Ecto neural progenitor cell (in vitro differentiated cells): ENCODE data around the gene MORC4.

Source experiments
- DNase-seq: peaks from one replicate; pipeline ENCODE4 v3.0.0-alpha.2; 2018; ENCODE audit warnings: low spot score

Gene MORC4

GRCh38 chrX:106952538-106952937, 47.5 kb downstream of the MORC4 start:
- DNase-seq = no peak

- DNase-seq = no peak
Measured at GRCh38 chrX:106952089-106952488, 47.9 kb downstream of the MORC4 start.

GRCh38 chrX:106951230-106951629, 48.8 kb downstream of the MORC4 start:
- no peak for DNase-seq

- DNase-seq = no peak
Measured at GRCh38 chrX:106950381-106950780, 49.6 kb downstream of the MORC4 start.

GRCh38 chrX:106949366-106949765, 50.6 kb downstream of the MORC4 start:
- no peak for DNase-seq

- DNase-seq = no peak
Measured at GRCh38 chrX:106948641-106949040, 51.4 kb downstream of the MORC4 start.

GRCh38 chrX:106946464-106946863, 53.5 kb downstream of the MORC4 start:
- DNase-seq = no peak

- DNase-seq = no peak
Measured at GRCh38 chrX:106940068-106940467, 59.9 kb downstream of the MORC4 start.

- no peak for DNase-seq
Measured at GRCh38 chrX:106939566-106939965, 60.4 kb downstream of the MORC4 start.

GRCh38 chrX:106936246-106936645, 63.8 kb downstream of the MORC4 start:
- DNase-seq = no peak

- no peak for DNase-seq
Measured at GRCh38 chrX:106935175-106935574, 64.8 kb downstream of the MORC4 start.

GRCh38 chrX:106933538-106933961, 66.5 kb downstream of the MORC4 start:
- no peak for DNase-seq

- no peak for DNase-seq
Measured at GRCh38 chrX:106932960-106933537, 67.0 kb downstream of the MORC4 start.

GRCh38 chrX:106932492-106932923, 67.5 kb downstream of the MORC4 start:
- DNase-seq = no peak

- no peak for DNase-seq
Measured at GRCh38 chrX:106931831-106932491, 68.1 kb downstream of the MORC4 start.

GRCh38 chrX:106928227-106928626, 71.8 kb downstream of the MORC4 start:
- no peak for DNase-seq

GRCh38 chrX:106927700-106928099, 72.3 kb downstream of the MORC4 start:
- DNase-seq = no peak

GRCh38 chrX:106927023-106927422, 73.0 kb downstream of the MORC4 start:
- no peak for DNase-seq

GRCh38 chrX:106921637-106922036, 78.4 kb downstream of the MORC4 start:
- DNase-seq = no peak

- DNase-seq = peak; percentile 65
Measured at GRCh38 chrX:106919932-106920452, 80.0 kb downstream of the MORC4 start, which contains the start of gene CLDN2. CLDN2 (plus strand) TSS chrX:106920402; CDS start chrX:106928229, 7,827 bp downstream.

GRCh38 chrX:106917830-106918500, 82.0 kb downstream of the MORC4 start:
- no peak for DNase-seq

GRCh38 chrX:106912864-106913263, 87.1 kb downstream of the MORC4 start:
- DNase-seq = no peak

GRCh38 chrX:106906361-106906760, 93.7 kb downstream of the MORC4 start:
- no peak for DNase-seq
